SK-N-MC (cell line): ENCODE measurements around the gene EDA.

Experiments used
- EZH2 ChIP-seq: fragments of 200-600 bp; sonication (generic); IDR thresholded peaks from one replicate; pipeline ENCODE4 v1.6.1; 2017; ENCODE audit warnings: antibody characterized with exemption
- POLR2AphosphoS5 ChIP-seq: IDR thresholded peaks from 2 replicates; pipeline ENCODE4 v1.6.1; 2012; ENCODE audit warnings: mild to moderate bottlenecking, low read depth, low read length, borderline replicate concordance

GRCh38 chrX:69615779-69616456, at the start of gene EDA:
- no peak; the same call in 1 of the 2 replicates for TF ChIP-seq POLR2AphosphoS5
- TF ChIP-seq EZH2 = no peak
